ENCODE data around the gene ADAM19.

Gene ADAM19

GRCh38 chr5:157509093-157509492, 66.5 kb downstream of the ADAM19 start:
- Mint-ChIP-seq H3K9me3 (ENCODE audit: low read depth) (no peaks in the 10 kb centered on the region), H3K27ac (no peak overlapping the region), H3K36me3 (no peaks in the 10 kb centered on the region), H3K4me1 (ENCODE audit: low read depth) (peaks cover 2% of the 10 kb centered on the region), H3K27me3 (no peaks in the 10 kb centered on the region), H3K4me3 (no peak overlapping the region)

DNA sequence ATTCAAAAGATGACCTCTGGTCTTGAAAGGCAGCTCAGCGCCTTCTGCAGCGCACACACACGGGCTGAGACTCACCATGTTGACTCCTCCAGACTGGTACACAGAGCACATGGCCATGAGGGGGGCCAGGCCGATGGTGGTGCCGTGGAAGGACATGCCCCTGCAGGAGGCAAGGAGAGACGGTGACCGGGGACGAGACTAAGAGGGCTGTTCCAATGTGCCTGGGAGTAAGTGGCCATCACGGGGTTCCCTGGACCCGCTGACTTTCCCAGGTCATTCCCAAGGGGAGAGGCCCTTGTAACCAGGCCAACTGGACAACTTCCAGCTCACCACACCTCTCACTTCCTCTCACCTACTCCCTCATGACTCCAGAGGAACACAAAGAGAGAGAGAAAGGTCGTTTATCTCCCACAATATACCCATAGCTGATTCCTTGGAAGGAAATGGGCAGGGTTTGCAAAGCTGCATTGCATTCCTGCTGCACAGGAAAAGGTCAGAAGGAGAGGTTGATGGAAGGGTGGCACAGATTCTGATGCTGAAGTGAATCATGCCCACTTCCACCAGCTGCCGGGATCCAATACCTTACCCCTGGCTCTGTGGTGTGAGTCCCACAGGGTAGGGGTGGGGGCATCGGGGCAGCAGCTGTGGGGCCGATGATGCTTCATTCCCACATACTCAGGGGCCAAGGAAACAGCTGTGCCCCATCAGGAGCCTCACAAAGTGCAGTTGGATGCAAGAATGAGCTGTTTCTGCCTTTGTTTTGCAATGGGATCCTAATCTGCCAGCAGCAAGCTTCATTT, 68.4 kb downstream of the ADAM19 start:
- H3K27ac Mint-ChIP-seq: no peak overlapping the region
- H3K9me3 Mint-ChIP-seq (ENCODE audit: low read depth): no peaks in the 10 kb centered on the region
- H3K4me3 Mint-ChIP-seq: no peak overlapping the region
- no peaks in the 10 kb centered on the region for H3K36me3 Mint-ChIP-seq
- peaks cover 4% of the 10 kb centered on the region for H3K4me1 Mint-ChIP-seq (ENCODE audit: low read depth)
- H3K27me3 Mint-ChIP-seq: no peaks in the 10 kb centered on the region

- Mint-ChIP-seq H3K27ac (no peak overlapping the region), H3K36me3 (no peaks in the 10 kb centered on the region), H3K4me3 (no peak overlapping the region), H3K9me3 (ENCODE audit: low read depth) (no peaks in the 10 kb centered on the region), H3K27me3 (no peaks in the 10 kb centered on the region), H3K4me1 (ENCODE audit: low read depth) (peaks cover 4% of the 10 kb centered on the region)
Observed at GRCh38 chr5:157506066-157506590, 69.4 kb downstream of the ADAM19 start.

DNA sequence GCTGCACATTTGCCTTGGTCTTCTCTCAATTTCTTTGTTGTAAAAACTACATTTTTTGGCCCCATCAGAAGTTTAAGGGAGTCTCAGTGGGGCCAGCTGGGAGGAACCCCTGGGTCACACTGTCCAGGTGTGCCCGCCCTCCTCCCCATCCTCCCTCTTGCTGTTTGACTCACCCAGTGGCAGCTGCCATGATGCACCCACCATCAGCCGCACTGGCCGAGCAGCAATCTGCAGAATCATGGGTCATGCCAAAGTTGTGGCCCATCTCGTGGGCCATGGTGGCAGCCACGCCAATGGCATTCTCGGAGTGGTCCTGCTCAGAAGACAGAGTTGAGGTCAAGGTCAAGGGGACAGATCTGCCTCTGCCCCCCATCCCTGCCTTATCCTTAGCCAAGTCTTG, 70.1 kb downstream of the ADAM19 start:
- Mint-ChIP-seq H3K9me3 (ENCODE audit: low read depth) (no peaks in the 10 kb centered on the region), H3K27ac (no peak overlapping the region), H3K4me3 (no peak overlapping the region), H3K27me3 (no peaks in the 10 kb centered on the region), H3K4me1 (ENCODE audit: low read depth) (peaks cover 4% of the 10 kb centered on the region), H3K36me3 (no peaks in the 10 kb centered on the region)

DNA sequence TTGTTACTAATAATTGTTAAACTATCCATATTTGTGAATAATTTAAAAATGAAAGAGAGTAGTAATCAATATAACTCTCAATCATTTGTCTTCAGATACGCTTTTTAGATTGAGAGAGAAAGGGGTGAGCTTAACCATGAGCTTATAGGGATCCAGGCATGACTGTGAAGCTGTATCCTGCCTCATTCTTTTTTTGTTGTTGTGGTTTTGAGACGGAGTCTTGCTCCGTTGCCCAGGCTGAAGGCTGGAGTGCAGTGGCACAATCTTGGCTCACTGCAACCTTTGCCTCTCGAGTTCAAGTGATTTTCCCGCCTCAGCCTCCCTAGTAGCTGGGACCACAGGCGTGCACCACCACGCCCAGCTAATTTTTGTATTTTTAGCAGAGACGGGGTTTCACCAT, 71.5 kb downstream of the ADAM19 start:
- H3K27me3 Mint-ChIP-seq: no peaks in the 10 kb centered on the region
- no peak overlapping the region for H3K27ac Mint-ChIP-seq
- no peak overlapping the region for H3K4me3 Mint-ChIP-seq
- H3K9me3 Mint-ChIP-seq (ENCODE audit: low read depth): no peaks in the 10 kb centered on the region
- peaks cover 4% of the 10 kb centered on the region for H3K4me1 Mint-ChIP-seq (ENCODE audit: low read depth)
- no peaks in the 10 kb centered on the region for H3K36me3 Mint-ChIP-seq

DNA sequence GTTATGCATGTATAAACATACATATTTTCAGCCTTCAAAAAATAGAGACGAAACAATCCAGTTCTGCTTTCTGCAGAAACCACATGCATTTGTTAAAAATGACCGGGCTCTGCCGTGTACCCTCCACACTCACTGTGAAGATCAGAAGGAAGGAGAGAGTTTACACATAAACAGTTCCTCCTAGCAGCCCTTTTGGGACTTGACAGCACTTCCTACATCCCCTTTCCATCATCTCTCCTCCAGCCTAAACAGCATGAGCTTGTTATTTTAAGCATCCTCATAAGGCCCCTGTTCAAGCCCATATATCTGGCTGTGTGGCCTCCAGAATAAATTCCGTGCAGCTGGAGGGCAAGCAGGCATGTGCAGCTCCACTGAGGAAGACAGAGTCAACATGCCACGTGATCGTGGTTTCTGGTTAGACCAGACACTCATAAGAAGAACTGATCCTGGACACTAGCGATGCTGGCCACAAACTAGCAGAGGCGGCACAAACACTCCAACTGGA, 73.4 kb downstream of the ADAM19 start:
- H3K4me3 Mint-ChIP-seq: no peak overlapping the region
- H3K9me3 Mint-ChIP-seq (ENCODE audit: low read depth): no peaks in the 10 kb centered on the region
- no peak overlapping the region for H3K27ac Mint-ChIP-seq
- H3K36me3 Mint-ChIP-seq: no peaks in the 10 kb centered on the region
- H3K4me1 Mint-ChIP-seq (ENCODE audit: low read depth): peaks cover 4% of the 10 kb centered on the region
- H3K27me3 Mint-ChIP-seq: no peaks in the 10 kb centered on the region

DNA sequence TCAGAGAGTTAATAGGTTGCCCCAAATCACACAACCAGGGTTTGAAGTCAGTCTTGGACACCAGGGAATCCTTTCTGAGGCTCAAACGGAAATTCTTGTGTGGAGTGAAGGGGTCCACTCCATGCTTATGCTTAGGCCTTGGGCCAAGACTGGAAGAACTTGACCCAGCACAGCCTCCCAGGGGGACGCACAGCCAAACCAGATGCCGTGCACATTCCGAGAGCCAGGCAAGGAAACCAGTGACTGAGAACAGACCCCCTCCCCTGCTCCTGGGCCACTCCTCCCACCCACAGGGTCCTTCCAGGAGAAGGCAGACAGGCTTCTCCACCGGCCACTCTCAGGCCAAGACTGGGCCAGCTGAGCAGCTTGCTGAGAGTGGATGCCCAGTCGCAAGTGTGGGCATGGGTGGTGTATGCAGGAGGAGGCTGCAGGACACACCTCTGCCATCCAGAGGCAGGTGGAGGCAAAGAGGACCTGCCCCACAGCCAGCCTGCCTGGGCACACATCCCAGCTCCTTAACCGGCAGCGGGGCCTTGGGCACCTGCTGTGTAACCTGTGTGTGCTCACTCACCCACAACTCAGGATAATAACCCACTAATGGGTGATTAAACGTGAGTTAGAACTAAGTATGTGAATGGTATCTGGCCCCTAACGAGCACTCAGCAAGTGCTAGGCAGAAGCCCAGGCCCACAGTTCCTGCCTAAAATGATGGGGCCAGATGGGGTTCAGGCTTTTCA, 77.5 kb downstream of the ADAM19 start:
- H3K36me3 Mint-ChIP-seq: no peaks in the 10 kb centered on the region
- H3K27me3 Mint-ChIP-seq: no peaks in the 10 kb centered on the region
- peaks cover 2% of the 10 kb centered on the region for H3K4me1 Mint-ChIP-seq (ENCODE audit: low read depth)
- no peaks in the 10 kb centered on the region for H3K9me3 Mint-ChIP-seq (ENCODE audit: low read depth)
- no peak overlapping the region for H3K4me3 Mint-ChIP-seq
- H3K27ac Mint-ChIP-seq: no peak overlapping the region

DNA sequence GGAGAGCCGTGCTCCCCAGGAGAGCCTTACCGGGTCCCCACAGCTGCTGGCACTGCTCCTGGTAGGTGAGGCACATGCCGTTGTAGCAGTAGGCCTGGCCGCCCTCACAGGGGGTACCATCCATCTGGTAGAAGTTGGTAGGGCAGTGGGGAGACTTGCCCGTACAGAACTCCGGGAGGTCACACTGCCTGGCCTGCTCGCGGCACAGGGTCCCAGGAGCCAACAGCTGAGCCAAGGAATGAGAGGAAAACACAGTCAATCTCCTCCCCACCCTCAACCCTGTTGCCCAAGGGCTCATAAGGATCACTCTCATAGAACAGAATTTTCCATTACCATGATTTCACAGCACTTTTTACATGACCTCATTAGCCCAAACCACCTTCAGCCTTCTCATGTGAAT, 78.7 kb downstream of the ADAM19 start:
- H3K4me3 Mint-ChIP-seq: no peak overlapping the region
- H3K9me3 Mint-ChIP-seq (ENCODE audit: low read depth): no peaks in the 10 kb centered on the region
- no peaks in the 10 kb centered on the region for H3K4me1 Mint-ChIP-seq (ENCODE audit: low read depth)
- no peak overlapping the region for H3K27ac Mint-ChIP-seq
- H3K36me3 Mint-ChIP-seq: no peaks in the 10 kb centered on the region
- no peaks in the 10 kb centered on the region for H3K27me3 Mint-ChIP-seq

- Mint-ChIP-seq H3K9me3 (ENCODE audit: low read depth) (no peaks in the 10 kb centered on the region), H3K36me3 (peaks cover 2% of the 10 kb centered on the region), H3K4me1 (ENCODE audit: low read depth) (no peaks in the 10 kb centered on the region), H3K4me3 (no peak overlapping the region), H3K27me3 (no peaks in the 10 kb centered on the region), H3K27ac (no peak overlapping the region)
Observed at GRCh38 chr5:157494178-157494832, 81.3 kb downstream of the ADAM19 start.

DNA sequence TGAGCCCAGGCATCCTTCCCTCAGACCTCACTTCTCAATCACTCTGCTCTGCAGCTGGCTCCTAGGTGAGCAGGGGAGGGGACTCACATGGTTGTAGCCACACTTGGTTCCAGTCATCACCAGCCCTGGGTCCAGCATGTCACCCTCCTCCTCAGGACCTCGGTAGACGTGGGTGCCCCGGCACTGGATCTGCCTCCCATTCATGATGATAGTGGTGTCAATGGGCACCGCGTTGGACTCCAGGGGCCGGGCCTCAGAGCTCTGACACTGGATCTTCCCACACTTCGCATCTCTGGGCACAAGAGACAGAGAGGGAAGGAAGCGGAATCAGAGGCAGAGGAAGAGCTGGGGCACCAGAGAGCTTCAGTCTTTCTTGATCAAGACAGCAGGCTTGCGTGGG, 82.7 kb downstream of the ADAM19 start:
- Mint-ChIP-seq H3K36me3 (peaks cover 3% of the 10 kb centered on the region), H3K27me3 (no peaks in the 10 kb centered on the region), H3K4me3 (no peak overlapping the region), H3K9me3 (ENCODE audit: low read depth) (no peaks in the 10 kb centered on the region), H3K4me1 (ENCODE audit: low read depth) (no peaks in the 10 kb centered on the region), H3K27ac (no peak overlapping the region)

DNA sequence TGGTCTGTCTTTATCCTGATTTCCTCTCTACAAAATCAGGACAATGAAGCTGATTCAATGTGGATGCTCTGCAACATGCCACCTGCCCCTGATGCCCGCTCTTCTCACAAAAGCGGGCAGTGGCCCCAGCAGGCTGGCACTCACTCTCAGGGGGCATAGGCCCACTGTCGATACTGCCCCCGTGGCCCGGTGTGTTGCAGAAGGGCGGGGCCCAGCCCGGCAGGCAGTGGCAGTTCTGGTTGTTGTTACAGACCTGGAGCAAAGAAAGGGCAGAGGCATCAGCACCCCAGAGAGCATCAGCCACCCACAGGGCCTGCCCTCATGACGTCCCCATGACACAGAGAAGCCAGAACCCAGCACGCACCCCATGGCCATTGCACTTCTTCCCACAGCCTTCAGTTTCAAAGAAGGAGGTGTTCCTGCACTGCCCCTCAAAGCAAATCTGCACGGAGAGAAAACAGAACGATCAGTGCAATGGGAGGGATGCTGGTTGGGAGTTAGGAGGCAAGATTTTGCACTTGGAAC, 84.0 kb downstream of the ADAM19 start:
- peaks cover 3% of the 10 kb centered on the region for H3K36me3 Mint-ChIP-seq
- H3K9me3 Mint-ChIP-seq (ENCODE audit: low read depth): no peaks in the 10 kb centered on the region
- peaks cover 8% of the 10 kb centered on the region for H3K4me1 Mint-ChIP-seq (ENCODE audit: low read depth)
- no peaks in the 10 kb centered on the region for H3K27me3 Mint-ChIP-seq
- H3K27ac Mint-ChIP-seq: no peak overlapping the region
- no peak overlapping the region for H3K4me3 Mint-ChIP-seq

- Mint-ChIP-seq H3K27ac (no peak overlapping the region), H3K36me3 (peaks cover 3% of the 10 kb centered on the region), H3K4me3 (no peak overlapping the region), H3K27me3 (no peaks in the 10 kb centered on the region), H3K9me3 (ENCODE audit: low read depth) (no peaks in the 10 kb centered on the region), H3K4me1 (ENCODE audit: low read depth) (peaks cover 10% of the 10 kb centered on the region)
Observed at GRCh38 chr5:157487358-157487757, 88.2 kb downstream of the ADAM19 start.

DNA sequence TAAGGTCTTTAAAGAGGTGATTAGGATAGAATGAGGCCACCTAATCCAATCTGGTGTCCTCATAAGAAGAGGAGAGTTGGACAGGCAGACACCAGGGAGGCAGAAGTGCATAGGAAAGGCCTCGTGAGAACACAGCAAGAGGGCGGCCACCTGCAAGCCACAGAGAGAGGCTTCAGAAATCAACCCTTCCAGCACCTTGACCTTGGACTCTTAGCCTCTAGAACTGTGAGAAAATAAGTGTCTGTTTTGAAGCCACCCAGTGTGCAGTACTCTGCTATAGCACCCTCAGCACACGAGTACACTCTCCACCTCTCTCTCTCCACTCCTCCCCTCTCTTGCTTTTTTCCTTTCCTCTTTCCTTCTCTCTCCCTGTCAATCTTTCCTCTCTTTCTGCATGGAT, 88.7 kb downstream of the ADAM19 start:
- Mint-ChIP-seq H3K27me3 (no peaks in the 10 kb centered on the region), H3K4me1 (ENCODE audit: low read depth) (peaks cover 10% of the 10 kb centered on the region), H3K9me3 (ENCODE audit: low read depth) (no peaks in the 10 kb centered on the region), H3K27ac (no peak overlapping the region), H3K36me3 (peaks cover 3% of the 10 kb centered on the region), H3K4me3 (no peak overlapping the region)

DNA sequence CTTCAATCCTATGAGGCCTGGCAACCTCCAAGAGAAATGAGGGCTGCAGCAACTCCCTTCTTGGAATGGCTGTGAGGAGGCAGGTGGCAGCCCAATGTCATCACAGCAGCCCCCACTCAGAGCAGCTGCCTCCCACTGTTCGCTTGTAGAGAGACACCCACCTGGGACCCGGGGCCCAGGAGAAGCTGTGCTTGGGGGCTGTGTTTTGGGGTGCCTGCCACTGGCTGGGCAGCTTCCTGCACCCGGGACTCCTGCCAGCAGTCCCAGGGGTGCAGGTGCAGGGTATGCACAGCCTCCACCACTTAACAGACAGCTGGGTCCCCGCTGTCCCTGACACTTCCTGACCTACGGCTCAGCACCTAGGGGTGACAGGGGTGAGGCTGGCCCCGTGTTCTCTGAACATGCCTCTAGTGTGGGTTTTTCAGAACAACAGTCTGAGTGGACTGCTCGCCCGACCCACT, 89.3 kb downstream of the ADAM19 start:
- Mint-ChIP-seq H3K27ac (no peak overlapping the region), H3K9me3 (ENCODE audit: low read depth) (no peaks in the 10 kb centered on the region), H3K4me1 (ENCODE audit: low read depth) (peaks cover 10% of the 10 kb centered on the region), H3K4me3 (no peak overlapping the region), H3K36me3 (peaks cover 3% of the 10 kb centered on the region), H3K27me3 (no peaks in the 10 kb centered on the region)

GRCh38 chr5:157485811-157486210, 89.8 kb downstream of the ADAM19 start:
- Mint-ChIP-seq H3K27ac (no peak overlapping the region), H3K36me3 (peaks cover 3% of the 10 kb centered on the region), H3K9me3 (ENCODE audit: low read depth) (no peaks in the 10 kb centered on the region), H3K4me3 (no peak overlapping the region), H3K4me1 (ENCODE audit: low read depth) (peaks cover 10% of the 10 kb centered on the region), H3K27me3 (no peaks in the 10 kb centered on the region)
